GM10248 (cell line): ENCODE measurements around the gene RTL10.
"Not testable (repeated sequence)": the region's sequence is repeated elsewhere in the genome, so short reads cannot be mapped to it uniquely, and the experiment has no call there.

ENCODE experiments used
- CTCF ChIA-PET: fragments of 300-600 bp; sonication (Branson Sonifier 250); formaldehyde crosslinking; extraction: SDS; loops from one replicate; lab custom pipeline; 2021; ENCODE audit warnings: antibody characterized with exemption; lab: Yijun Ruan, JAX
- POLR2A ChIA-PET: fragments of 350-650 bp; sonication (Branson Sonifier 250); formaldehyde crosslinking; extraction: SDS; loops from one replicate; lab custom pipeline; 2020; ENCODE audit warnings: antibody characterized with exemption; lab: Yijun Ruan, JAX
- DNase-seq: peaks from one replicate; pipeline ENCODE4 v3.0.0; 2012; ENCODE audit errors: extremely low spot score
- TF ChIP-seq, protein P1 (sequence below): IDR thresholded peaks from 2 replicates; pipeline ENCODE4 v1.5.1; 2012; ENCODE audit warnings: mild to moderate bottlenecking, low read depth; ENCODE audit errors: extremely low read depth, missing control alignments, control extremely low read depth

Gene RTL10

DNA sequence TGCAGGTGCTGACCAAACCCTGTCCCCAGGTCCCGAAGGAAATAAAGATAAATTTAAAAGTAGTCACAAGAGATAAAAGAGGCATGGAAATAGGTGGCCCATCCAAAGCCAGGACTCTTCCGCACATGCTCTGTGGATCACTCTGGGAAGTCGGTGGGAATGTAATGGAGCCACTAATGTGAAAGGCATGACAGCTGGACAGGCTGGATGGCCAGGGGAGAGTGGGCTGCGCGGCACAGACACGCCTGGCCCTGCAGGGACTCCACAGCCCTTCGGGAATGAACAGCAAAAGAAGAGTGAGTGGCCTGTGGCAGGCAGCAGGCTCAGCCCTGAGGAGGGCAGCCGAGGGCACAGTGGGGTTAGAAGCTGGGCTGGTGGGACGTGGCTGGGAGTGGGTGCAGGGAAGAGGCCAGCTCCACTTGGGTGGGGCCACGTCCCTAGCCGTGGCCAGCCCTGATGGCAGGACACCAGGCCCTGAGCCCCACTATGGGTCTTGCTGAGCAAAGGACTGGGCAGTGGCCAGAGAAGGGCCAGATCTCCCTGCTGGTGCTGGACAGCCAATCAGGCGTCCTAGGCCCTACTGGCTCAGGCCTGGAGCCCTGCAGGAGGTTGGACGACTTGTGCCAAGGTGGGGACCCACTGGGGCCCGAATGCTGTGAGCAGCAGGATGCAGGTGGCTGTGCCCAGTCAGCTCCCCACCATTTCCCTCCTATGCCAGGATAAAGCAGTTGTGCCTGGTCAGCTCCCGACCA lies 31.3 kb upstream of the RTL10 start:
- DNase-seq: no peak
- CTCF ChIA-PET: interaction anchor here (1.2 to 1.7 kb wide), 5 partner anchors 8 to 155 kb away, joined by 3 to 4 read pairs (median 4); no protein-coding TSS in a partner anchor
- TF ChIP-seq, protein P1, sequence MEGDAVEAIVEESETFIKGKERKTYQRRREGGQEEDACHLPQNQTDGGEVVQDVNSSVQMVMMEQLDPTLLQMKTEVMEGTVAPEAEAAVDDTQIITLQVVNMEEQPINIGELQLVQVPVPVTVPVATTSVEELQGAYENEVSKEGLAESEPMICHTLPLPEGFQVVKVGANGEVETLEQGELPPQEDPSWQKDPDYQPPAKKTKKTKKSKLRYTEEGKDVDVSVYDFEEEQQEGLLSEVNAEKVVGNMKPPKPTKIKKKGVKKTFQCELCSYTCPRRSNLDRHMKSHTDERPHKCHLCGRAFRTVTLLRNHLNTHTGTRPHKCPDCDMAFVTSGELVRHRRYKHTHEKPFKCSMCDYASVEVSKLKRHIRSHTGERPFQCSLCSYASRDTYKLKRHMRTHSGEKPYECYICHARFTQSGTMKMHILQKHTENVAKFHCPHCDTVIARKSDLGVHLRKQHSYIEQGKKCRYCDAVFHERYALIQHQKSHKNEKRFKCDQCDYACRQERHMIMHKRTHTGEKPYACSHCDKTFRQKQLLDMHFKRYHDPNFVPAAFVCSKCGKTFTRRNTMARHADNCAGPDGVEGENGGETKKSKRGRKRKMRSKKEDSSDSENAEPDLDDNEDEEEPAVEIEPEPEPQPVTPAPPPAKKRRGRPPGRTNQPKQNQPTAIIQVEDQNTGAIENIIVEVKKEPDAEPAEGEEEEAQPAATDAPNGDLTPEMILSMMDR: no peak
- POLR2A ChIA-PET: no interaction called here

DNA sequence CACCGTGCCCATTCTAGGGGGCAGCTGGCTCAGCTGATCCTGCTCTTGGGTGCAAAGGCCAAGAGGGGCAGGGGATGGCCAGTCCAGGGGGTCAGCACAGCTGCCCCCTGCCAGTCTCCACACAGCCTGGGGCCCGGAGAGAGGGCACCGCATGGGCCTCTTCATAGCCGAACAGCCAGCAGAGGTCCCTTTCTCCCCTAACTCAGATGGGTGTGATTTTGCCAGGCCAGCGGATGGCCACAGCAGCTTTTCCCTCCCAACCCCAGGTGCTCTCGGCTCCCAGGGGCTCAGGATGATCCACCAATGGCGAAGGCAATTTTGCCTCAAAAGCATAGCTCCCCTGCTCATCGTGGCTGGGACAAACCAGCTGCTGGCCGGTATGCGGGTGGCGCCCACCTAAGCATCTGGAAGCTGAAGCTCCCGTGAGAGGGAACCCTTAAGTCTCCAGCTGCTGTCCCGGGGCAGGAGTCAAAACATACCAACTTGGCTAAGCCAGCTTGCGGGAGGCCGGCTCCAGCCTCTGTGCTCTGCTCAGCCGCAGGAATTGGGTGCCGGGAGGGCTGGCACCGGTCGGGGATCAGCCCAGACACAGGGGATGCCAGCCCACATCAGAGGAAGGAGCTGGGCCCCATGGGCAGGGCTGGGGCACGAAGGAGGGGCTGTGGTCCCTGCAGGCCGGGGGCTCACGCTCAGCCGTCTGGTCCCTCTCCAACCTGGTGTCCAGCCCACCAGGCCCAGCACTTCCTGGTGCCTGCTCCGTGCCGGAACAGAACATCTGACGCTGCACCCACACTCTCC lies 30.5 kb upstream of the RTL10 start:
- ChIA-PET POLR2A (no interaction called here), CTCF (interaction anchor here (1.2 to 1.8 kb wide), 4 partner anchors 17 to 29 kb away, joined by 3 to 4 read pairs (median 4); no protein-coding TSS in a partner anchor)
- DNase-seq: no peak
- TF ChIP-seq, protein P1: no peak

- POLR2A ChIA-PET: no interaction called here
- TF ChIP-seq, protein P1: no peak
- DNase-seq: no peak
- CTCF ChIA-PET: interaction anchor here (1.2 to 1.8 kb wide), 3 partner anchors 18 to 29 kb away, joined by 3 to 4 read pairs (median 3); no protein-coding TSS in a partner anchor
Observed at GRCh38 chr22:19884161-19884953, 29.7 kb upstream of the RTL10 start.

DNA sequence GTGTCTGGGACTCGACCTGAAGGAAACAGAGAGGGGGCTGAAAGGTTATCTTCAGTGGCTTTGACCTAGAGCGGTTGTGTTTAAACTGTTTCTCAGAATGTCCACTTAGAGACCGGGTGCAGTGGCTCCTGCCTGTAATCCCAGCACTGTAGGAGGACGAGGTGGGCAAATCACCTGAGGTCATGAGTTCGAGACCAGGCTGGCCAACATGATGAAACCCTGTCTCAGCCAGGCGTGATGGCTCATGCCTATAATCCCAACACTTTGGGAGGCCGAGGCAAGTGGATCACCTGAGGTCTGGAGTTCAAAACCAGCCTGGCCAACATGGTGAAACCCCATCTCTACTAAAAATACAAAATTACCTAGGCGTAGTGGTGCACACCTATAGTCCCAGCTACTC lies 28.8 kb upstream of the RTL10 start:
- CTCF ChIA-PET: interaction anchor here (1.8 kb wide), 1 partner anchor 27 kb away, joined by 3 read pairs; no protein-coding TSS in a partner anchor
- DNase-seq, POLR2A ChIA-PET: not testable (repeated sequence)

DNA sequence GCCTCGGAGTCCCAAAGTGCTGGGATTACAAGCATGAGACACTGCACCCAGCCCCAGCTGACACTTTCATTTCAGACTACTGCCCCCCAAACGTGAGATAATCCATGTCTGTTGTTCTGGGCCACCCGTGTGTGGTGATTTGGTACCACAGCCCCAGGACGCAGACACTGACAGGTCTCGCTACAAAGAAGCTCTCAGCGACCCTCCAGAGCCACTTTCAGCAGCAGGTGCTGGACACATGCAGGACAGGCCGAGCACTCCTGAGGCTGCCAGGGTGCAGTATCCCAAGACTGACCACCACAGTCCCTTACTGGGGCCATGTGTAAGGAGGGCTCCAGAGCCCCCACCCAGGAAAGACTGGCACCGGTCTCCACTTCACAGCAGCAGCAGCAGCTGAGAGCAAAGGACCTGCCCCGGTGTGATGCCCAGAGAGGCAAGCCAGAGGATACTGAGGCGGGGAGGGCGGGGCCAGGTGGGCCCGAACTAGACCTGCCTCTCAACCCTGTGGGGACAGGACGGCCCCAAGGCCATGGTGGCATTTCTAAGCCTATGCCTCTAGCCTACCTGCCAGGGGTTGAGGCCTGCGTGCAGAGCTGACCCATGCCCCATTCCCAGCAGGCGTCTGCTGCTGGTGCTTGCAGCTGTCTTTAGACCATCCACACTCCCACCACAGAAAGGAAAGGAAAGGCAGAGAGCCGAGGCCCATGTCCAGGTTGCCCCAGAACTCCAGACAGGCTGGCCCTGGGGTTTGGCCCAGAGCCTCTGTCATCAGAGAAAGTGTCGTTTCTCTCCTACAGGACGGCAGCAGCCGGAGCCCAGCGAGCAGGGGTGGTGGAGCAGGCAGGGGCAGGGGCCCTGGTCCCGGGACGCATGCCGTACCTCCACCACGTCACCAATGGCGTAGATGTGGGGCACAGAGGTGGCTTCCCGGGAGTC lies 28.0 kb upstream of the RTL10 start:
- TF ChIP-seq, protein P1: no peak
- ChIA-PET CTCF (interaction anchor here (2.5 kb wide), 1 partner anchor 152 kb away, joined by 7 read pairs; no protein-coding TSS in a partner anchor), POLR2A (no interaction called here)
- no peak for DNase-seq

DNA sequence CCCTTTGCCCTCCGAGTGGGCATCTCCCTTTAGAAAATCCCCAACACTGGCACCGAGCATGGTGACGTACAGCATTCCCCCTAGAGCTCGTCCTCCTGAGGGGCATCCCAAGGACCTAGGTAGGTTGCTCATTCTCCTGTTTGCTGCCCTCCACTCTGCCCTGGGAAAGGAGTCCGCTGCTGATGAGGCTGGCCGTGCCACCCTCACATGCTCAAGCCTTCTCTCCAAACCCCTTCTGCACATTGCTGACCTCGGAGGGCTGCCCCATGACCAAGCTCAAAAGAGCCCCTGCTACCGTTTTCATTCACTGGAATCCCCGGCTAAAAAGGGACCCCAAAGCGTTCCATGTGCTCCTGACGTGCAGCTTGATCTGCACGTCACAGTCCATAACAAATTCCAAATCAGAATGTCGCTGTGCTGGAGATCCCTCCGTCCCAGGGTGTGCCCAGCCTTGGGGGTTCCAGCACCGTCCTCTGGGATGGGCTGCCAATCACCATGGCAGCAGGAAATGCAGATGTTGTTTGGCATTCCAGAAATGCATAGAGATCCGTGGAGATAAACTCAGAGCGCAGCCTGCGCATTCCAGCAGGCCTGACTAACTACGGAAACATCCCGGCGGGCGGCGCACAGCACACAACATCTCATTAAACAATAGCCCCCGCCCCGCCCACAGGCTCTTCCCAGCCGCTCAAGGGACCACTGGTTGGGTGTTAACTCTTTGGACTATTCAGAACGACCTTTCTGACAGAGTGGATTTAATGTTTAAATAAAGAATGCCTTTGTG lies 26.3 kb upstream of the RTL10 start:
- POLR2A ChIA-PET: no interaction called here
- DNase-seq: no peak
- CTCF ChIA-PET: interaction anchor here (2.5 kb wide), 1 partner anchor 150 kb away, joined by 7 read pairs; no protein-coding TSS in a partner anchor
- TF ChIP-seq, protein P1: no peak
